HepG2 (cell line): Measurements from ENCODE around the gene ZER1. TPM values are rescaled to one million over a fixed set of nuclear protein-coding genes. Genes with fewer than 3 reads are reported as not detected.
A peak's percentile ranks its signal among the peaks of the same experiment; 100 is the strongest.

ENCODE experiments used
- CHD2 ChIP-seq: IDR thresholded peaks from 2 replicates; pipeline ENCODE4 v1.6.1; 2011; ENCODE audit warnings: low read depth, low read length, improper control_type of control experiment
- FOSL1 ChIP-seq: sonication (generic); formaldehyde crosslinking; IDR thresholded peaks from 2 replicates; pipeline ENCODE4 v1.9.0; 2021; ENCODE audit warnings: missing genetic modification reagents, borderline replicate concordance
- GABPB1 ChIP-seq: IDR thresholded peaks from 2 replicates; pipeline ENCODE4 v1.6.1; 2016; ENCODE audit warnings: mild to moderate bottlenecking, missing genetic modification reagents, moderate library complexity, missing compliant biosample characterization
- HDAC1 ChIP-seq: sonication (generic); formaldehyde crosslinking; IDR thresholded peaks from 2 replicates; pipeline ENCODE4 v1.5.1; 2020; ENCODE audit warnings: mild to moderate bottlenecking, missing genetic modification reagents
- HNF1A ChIP-seq, 2 experiments: sonication (generic) in 1 of 2; formaldehyde crosslinking in 1 of 2; IDR thresholded peaks; 2 replicates each; pipeline versions ENCODE4 v1.4.0 to v1.6.1; 2016 to 2020; ENCODE audit warnings: borderline replicate concordance in 1 of 2, low read depth in 1 of 2, mild to moderate bottlenecking in 1 of 2, missing genetic modification reagents in 1 of 2
- MAZ ChIP-seq, 2 experiments: sonication (generic) in 1 of 2; formaldehyde crosslinking in 1 of 2; IDR thresholded peaks; 2 replicates each; pipeline versions ENCODE4 v1.5.0 to v1.6.1; 2012 to 2020; ENCODE audit warnings: low read depth in 2 of 2, mild to moderate bottlenecking in 2 of 2, borderline replicate concordance in 1 of 2, improper control_type of control experiment in 1 of 2, low read length in 1 of 2, missing genetic modification reagents in 1 of 2, moderate library complexity in 1 of 2
- MEIS2 ChIP-seq: sonication (generic); formaldehyde crosslinking; IDR thresholded peaks from 2 replicates; pipeline ENCODE4 v1.9.0; 2021; ENCODE audit warnings: mild to moderate bottlenecking, missing genetic modification reagents
- NFYC ChIP-seq: IDR thresholded peaks from 2 replicates; pipeline ENCODE4 v1.6.1; 2016; ENCODE audit warnings: missing genetic modification reagents, missing compliant biosample characterization
- NRL ChIP-seq: sonication (generic); formaldehyde crosslinking; IDR thresholded peaks from 2 replicates; pipeline ENCODE4 v1.5.0; 2020; ENCODE audit warnings: missing genetic modification reagents, mild to moderate bottlenecking, moderate library complexity, borderline replicate concordance
- STAT5B ChIP-seq: sonication (generic); formaldehyde crosslinking; IDR thresholded peaks from 2 replicates; pipeline ENCODE4 v1.4.0; 2020; ENCODE audit warnings: missing genetic modification reagents
- TAF1 ChIP-seq: sonication (generic); formaldehyde crosslinking; IDR thresholded peaks from 2 replicates; pipeline ENCODE4 v1.4.0; 2020; ENCODE audit warnings: missing genetic modification reagents
- TBX2 ChIP-seq: sonication (generic); formaldehyde crosslinking; IDR thresholded peaks from 2 replicates; pipeline ENCODE4 v1.5.0; 2020; ENCODE audit warnings: missing genetic modification reagents, mild to moderate bottlenecking, borderline replicate concordance
- TEAD3 ChIP-seq: optimal IDR thresholded peaks from 2 replicates; pipeline ENCODE3; 2016; ENCODE audit warnings: borderline replicate concordance
- ZC3H4 ChIP-seq: sonication (generic); formaldehyde crosslinking; IDR thresholded peaks from 2 replicates; pipeline ENCODE4 v1.4.0; 2020; ENCODE audit warnings: missing genetic modification reagents, borderline replicate concordance
- ZNF124 ChIP-seq: sonication (generic); formaldehyde crosslinking; IDR thresholded peaks from 2 replicates; pipeline ENCODE4 v1.4.0; 2020; ENCODE audit warnings: missing genetic modification reagents
- ZNF329 ChIP-seq: sonication (generic); formaldehyde crosslinking; IDR thresholded peaks from 2 replicates; pipeline ENCODE4 v1.9.0; 2021; ENCODE audit warnings: low read depth, mild to moderate bottlenecking, missing genetic modification reagents
- ZNF501 ChIP-seq: sonication (generic); formaldehyde crosslinking; IDR thresholded peaks from 2 replicates; pipeline ENCODE4 v1.5.1; 2020; ENCODE audit warnings: mild to moderate bottlenecking, moderate library complexity, missing genetic modification reagents
- ZNF615 ChIP-seq: sonication (generic); formaldehyde crosslinking; IDR thresholded peaks from 2 replicates; pipeline ENCODE4 v1.5.0; 2020; ENCODE audit warnings: mild to moderate bottlenecking, missing genetic modification reagents, borderline replicate concordance
- ZNF672 ChIP-seq: sonication (generic); formaldehyde crosslinking; IDR thresholded peaks from 2 replicates; pipeline ENCODE4 v1.8.1; 2022; ENCODE audit warnings: missing genetic modification reagents
- ZNF7 ChIP-seq: IDR thresholded peaks from 2 replicates; pipeline ENCODE4 v1.6.1; 2016; ENCODE audit warnings: missing biosample characterization, missing genetic modification reagents
- polyA plus RNA-seq, 8 experiments: library from polyadenylated mRNA; depleted of rRNA in 3 of 8; stranded (reverse) in 7 of 8; unstranded in 1 of 8; fragments of >200 nt; fragmentation: Illumina TruSeq in 4 of 8; extraction: Trizol in 4 of 8; gene quantifications; 2 replicates each; pipeline versions ENCODE4 v1.2.1 to v1.2.3, GENCODE V29; 2011 to 2016; ENCODE audit warnings: low read depth in 4 of 8, missing spikeins in 1 of 8, mixed read lengths in 1 of 8; ENCODE audit not compliant: insufficient read depth in 1 of 8
- total RNA-seq, 5 experiments: library from RNA; depleted of rRNA; stranded (reverse); fragments of >200 nt; fragmentation: Illumina TruSeq; extraction: Trizol; gene quantifications; 2 replicates each; pipeline ENCODE4 v1.2.3, GENCODE V29; 2016; ENCODE audit warnings: low read depth in 1 of 5
- TF ChIP-seq, protein P1 (sequence below): sonication (generic); formaldehyde crosslinking; IDR thresholded peaks from 2 replicates; pipeline ENCODE4 v1.9.0; 2022; ENCODE audit warnings: low read depth, missing genetic modification reagents
- TF ChIP-seq, protein P2 (sequence below): sonication (generic); formaldehyde crosslinking; IDR thresholded peaks from 2 replicates; pipeline ENCODE4 v1.5.0; 2020; ENCODE audit warnings: missing genetic modification reagents

Gene ZER1
- total and polyA plus RNA-seq, 2 of the 13 experiments (the other 11 are each of a cell fraction or from before 2014, with no cell fraction given) = 7.7 to 40.0 TPM

- TF ChIP-seq, protein P1, sequence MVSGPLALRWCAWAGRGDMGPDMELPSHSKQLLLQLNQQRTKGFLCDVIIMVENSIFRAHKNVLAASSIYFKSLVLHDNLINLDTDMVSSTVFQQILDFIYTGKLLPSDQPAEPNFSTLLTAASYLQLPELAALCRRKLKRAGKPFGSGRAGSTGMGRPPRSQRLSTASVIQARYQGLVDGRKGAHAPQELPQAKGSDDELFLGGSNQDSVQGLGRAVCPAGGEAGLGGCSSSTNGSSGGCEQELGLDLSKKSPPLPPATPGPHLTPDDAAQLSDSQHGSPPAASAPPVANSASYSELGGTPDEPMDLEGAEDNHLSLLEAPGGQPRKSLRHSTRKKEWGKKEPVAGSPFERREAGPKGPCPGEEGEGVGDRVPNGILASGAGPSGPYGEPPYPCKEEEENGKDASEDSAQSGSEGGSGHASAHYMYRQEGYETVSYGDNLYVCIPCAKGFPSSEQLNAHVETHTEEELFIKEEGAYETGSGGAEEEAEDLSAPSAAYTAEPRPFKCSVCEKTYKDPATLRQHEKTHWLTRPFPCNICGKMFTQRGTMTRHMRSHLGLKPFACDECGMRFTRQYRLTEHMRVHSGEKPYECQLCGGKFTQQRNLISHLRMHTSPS (CRISPR knock-in tag) = peak; percentile 56
- TF ChIP-seq TAF1 (CRISPR knock-in tag) = peak; percentile 47; the same call in 1 of the 2 replicates
- 0 out of 2 replicates have a peak, but pooled peaks have one; percentile 52 for TF ChIP-seq ZC3H4 (CRISPR knock-in tag)
- TF ChIP-seq ZNF672 (CRISPR knock-in tag) = 0 out of 2 replicates have a peak, but pooled peaks have one; percentile 57
- peak; percentile 75 for TF ChIP-seq MEIS2 (CRISPR knock-in tag)
- TF ChIP-seq TBX2 (CRISPR knock-in tag) = peak; percentile 51; the same call in 1 of the 2 replicates
- TF ChIP-seq FOSL1 (CRISPR knock-in tag) = no peak
- no peak for TF ChIP-seq HNF1A (IDR thresholded peaks at IDR 0.05; ENCODE audit: low read depth)
- TF ChIP-seq HNF1A (CRISPR knock-in tag; IDR thresholded peaks at IDR 0.05; ENCODE audit: borderline replicate concordance) = 0 out of 2 replicates have a peak, but pooled peaks have one; percentile 37
- peak; percentile 90 for TF ChIP-seq MAZ (IDR thresholded peaks at IDR 0.05; ENCODE audit: borderline replicate concordance, low read depth, low read length)
- TF ChIP-seq MAZ (CRISPR knock-in tag; IDR thresholded peaks at IDR 0.05; ENCODE audit: low read depth) = peak; percentile 96
- TF ChIP-seq NRL (CRISPR knock-in tag) = peak; percentile 75
- 0 out of 2 replicates have a peak, but pooled peaks have one; percentile 9 for TF ChIP-seq NFYC
- TF ChIP-seq HDAC1 (CRISPR knock-in tag) = peak; percentile 30; the same call in 1 of the 2 replicates
- 0 out of 2 replicates have a peak, but pooled peaks have one; percentile 37 for TF ChIP-seq ZNF124 (CRISPR knock-in tag)
- no peak for TF ChIP-seq STAT5B (CRISPR knock-in tag)
- peak; percentile 6 for TF ChIP-seq TEAD3 (CRISPR knock-in tag)
- TF ChIP-seq ZNF7 (CRISPR knock-in tag) = no peak
- TF ChIP-seq CHD2 = 0 out of 2 replicates have a peak, but pooled peaks have one; percentile 17
- 0 out of 2 replicates have a peak, but pooled peaks have one; percentile 32 for TF ChIP-seq ZNF329 (CRISPR knock-in tag)
- TF ChIP-seq, protein P2, sequence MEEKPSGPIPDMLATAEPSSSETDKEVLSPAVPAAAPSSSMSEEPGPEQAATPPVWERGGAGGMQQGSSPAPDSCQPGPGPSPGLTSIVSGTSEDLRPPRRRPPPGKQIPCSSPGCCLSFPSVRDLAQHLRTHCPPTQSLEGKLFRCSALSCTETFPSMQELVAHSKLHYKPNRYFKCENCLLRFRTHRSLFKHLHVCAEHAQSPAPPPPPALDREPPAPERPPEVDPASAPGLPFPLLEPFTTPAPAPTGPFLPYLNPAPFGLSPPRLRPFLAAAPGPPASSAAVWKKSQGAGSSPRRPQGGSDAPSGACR (CRISPR knock-in tag) = 0 out of 2 replicates have a peak, but pooled peaks have one; percentile 14
- TF ChIP-seq ZNF615 (CRISPR knock-in tag) = no peak
- TF ChIP-seq ZNF501 (CRISPR knock-in tag) = 0 out of 2 replicates have a peak, but pooled peaks have one; percentile 12
- TF ChIP-seq GABPB1 = peak; percentile 51; the same call in 1 of the 2 replicates
These were observed 83.0 kb downstream of the ZER1 start, which contains the start of gene SET (continued) for GRCh38 chr9:128688501-128689292.
